Large intestine (tissue), 3 donors: ENCODE results near the gene CHST11. TPM values are rescaled to one million over a fixed set of nuclear protein-coding genes. Genes with fewer than 3 reads are reported as not detected.

ENCODE experiments used
- DNase-seq, 2 donors: peaks; one replicate each; pipeline versions ENCODE4 v3.0.0 to v3.0.0-alpha.2; 2013
- H3K27ac ChIP-seq: one replicate; pipeline ENCODE4 v1.5.1; 2013; ENCODE audit warnings: low read length
- H3K27me3 ChIP-seq: 2 replicates; pipeline ENCODE4 v1.6.1; 2013; ENCODE audit warnings: low read length; ENCODE audit not compliant: control insufficient read depth, insufficient read depth
- H3K36me3 ChIP-seq: 2 replicates; pipeline ENCODE4 v1.6.1; 2013; ENCODE audit warnings: low read length; ENCODE audit not compliant: control insufficient read depth, insufficient read depth
- H3K4me1 ChIP-seq: one replicate; pipeline ENCODE4 v1.6.1; 2013; ENCODE audit warnings: low read length; ENCODE audit not compliant: control insufficient read depth, insufficient read depth
- H3K4me3 ChIP-seq: one replicate; pipeline ENCODE4 v1.5.1; 2013; ENCODE audit warnings: low read length
- H3K9me3 ChIP-seq: one replicate; pipeline ENCODE4 v1.6.1; 2013; ENCODE audit warnings: mild to moderate bottlenecking, low read depth, low read length, moderate library complexity; ENCODE audit not compliant: control insufficient read depth
- WGBS: methylation state at CpG from one replicate; pipeline ENCODE4 v1.1.5; 2013; ENCODE audit warnings: low lambda C conversion rate; ENCODE audit not compliant: insufficient coverage; 5-methylcytosine and 5-hydroxymethylcytosine counted together
- polyA plus RNA-seq: library from polyadenylated mRNA; unstranded; fragments of 120-200 nt; gene quantifications from one replicate; pipeline ENCODE4 v1.2.1, GENCODE V29; 2013

The CHST11 gene
- polyA plus RNA-seq, 1 donor: 5.9 TPM

DNA sequence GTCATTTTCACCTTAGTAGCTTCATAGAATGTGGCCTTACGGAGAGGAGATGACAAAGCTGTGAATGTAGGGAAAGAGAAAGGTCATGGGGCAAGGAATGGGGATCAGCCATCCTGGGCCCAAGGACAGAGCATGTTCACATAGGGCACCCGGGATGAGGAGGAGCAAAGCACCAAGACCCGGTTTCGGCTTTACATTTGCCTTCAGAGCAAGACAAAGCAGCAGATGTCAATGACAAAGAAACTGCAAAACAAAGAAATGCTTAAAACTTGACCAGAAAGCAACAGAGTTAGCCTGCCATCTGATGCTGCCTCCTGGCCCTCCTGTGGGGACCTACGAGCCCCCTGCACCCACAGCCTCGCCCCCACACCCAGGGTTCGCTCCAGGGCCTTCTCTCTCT, 252.1 kb downstream of the CHST11 start:
- no peaks in the 10 kb centered on the region for H3K9me3 ChIP-seq
- H3K27me3 ChIP-seq: no peaks in the 10 kb centered on the region
- H3K36me3 ChIP-seq: no peaks in the 10 kb centered on the region
- H3K4me3 ChIP-seq: no peak overlapping the region
- no peak overlapping the region for H3K27ac ChIP-seq
- DNase-seq: no peak
- H3K4me1 ChIP-seq: no peaks in the 10 kb centered on the region
- no CpG with 5 or more reads among the region's 7 CpGs for WGBS

DNA sequence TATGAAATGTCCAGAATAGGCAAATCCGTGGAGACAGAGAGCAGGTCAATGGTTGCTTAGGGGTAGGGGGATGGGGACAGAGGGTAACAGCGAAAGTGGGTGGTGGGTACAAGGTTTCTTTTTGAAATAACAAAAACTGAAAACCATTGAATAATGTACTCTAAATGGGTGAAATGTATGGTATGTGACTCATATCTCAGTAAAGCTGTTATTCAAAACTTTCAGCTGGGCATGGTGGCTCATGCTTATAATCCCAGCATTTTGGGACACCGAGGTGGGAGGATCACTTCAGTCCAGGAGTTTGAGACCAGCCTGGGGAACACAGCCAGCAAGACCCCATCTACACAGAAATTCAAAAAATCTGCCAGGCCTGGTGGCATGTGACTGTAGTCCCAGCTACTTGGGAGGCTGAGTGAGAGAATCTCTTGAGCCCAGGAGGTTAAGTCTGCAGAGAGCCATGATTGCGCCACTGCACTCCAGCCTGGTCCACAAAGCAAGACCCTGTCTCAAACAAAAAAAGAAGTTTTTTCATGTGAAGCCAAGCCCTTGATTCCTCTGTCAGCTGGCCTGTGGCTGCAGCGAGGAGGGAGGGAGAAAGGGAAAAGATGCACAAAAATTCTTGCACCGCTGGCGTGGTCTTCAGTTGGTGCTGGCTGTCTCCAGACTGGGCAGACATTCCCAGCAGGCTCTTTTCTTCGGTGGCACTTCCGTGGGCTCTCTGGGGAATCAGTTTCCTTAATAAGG, 253.1 kb downstream of the CHST11 start:
- Histone ChIP-seq H3K27ac (no peak overlapping the region), H3K36me3 (no peaks in the 10 kb centered on the region), H3K27me3 (no peaks in the 10 kb centered on the region), H3K9me3 (no peaks in the 10 kb centered on the region), H3K4me3 (no peak overlapping the region), H3K4me1 (peaks cover 2% of the 10 kb centered on the region)
- DNase-seq: no peak
- WGBS: 100% methylated on average over 1 of the region's 9 CpGs

- Histone ChIP-seq H3K27me3 (no peaks in the 10 kb centered on the region), H3K27ac (no peak overlapping the region), H3K36me3 (no peaks in the 10 kb centered on the region), H3K4me1 (peaks cover 2% of the 10 kb centered on the region), H3K4me3 (no peak overlapping the region), H3K9me3 (no peaks in the 10 kb centered on the region)
- WGBS: 80% methylated on average over 1 of the region's 8 CpGs
- DNase-seq: no peak
These were observed 254.4 kb downstream of the CHST11 start for GRCh38 chr12:104710940-104711689.

- no peak overlapping the region for H3K4me3 ChIP-seq
- peaks cover 2% of the 10 kb centered on the region for H3K4me1 ChIP-seq
- no peaks in the 10 kb centered on the region for H3K36me3 ChIP-seq
- no peak for DNase-seq
- WGBS: no CpG with 5 or more reads among the region's 6 CpGs
- H3K27ac ChIP-seq: no peak overlapping the region
- H3K9me3 ChIP-seq: no peaks in the 10 kb centered on the region
- no peaks in the 10 kb centered on the region for H3K27me3 ChIP-seq
These were observed 255.7 kb downstream of the CHST11 start for GRCh38 chr12:104712477-104712876.

- peaks cover 2% of the 10 kb centered on the region for H3K4me1 ChIP-seq
- H3K27ac ChIP-seq: no peak overlapping the region
- no peak for DNase-seq
These were observed 256.2 kb downstream of the CHST11 start for GRCh38 chr12:104712968-104713367.

DNA sequence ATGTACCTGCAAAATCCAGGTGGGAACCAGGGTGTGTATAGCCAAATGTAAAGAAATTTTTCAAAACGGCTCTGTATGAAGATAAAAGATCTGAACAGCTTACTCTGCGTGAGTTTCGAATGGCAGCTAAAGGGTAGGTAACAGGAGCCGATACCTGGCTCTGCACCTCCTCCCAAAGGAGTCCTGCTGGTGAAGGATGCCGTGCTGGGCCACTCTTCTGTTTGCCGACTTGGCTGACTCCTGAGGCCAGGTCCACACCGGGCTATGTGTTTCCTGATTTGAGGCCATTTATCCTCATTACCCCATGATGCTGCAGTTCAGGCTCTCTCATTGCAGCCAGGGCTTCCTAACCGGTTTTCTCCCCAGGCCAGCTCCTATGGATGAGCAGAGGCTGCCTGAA, 256.7 kb downstream of the CHST11 start:
- no peaks in the 10 kb centered on the region for H3K27me3 ChIP-seq
- no peak overlapping the region for H3K4me3 ChIP-seq
- no peak for DNase-seq
- H3K36me3 ChIP-seq: no peaks in the 10 kb centered on the region
- no peak overlapping the region for H3K27ac ChIP-seq
- no peaks in the 10 kb centered on the region for H3K9me3 ChIP-seq
- WGBS: no CpG with 5 or more reads among the region's 8 CpGs
- H3K4me1 ChIP-seq: peaks cover 2% of the 10 kb centered on the region

More at GRCh38 chr12:104712968-104713367, 256.2 kb downstream of the CHST11 start:
- Histone ChIP-seq H3K4me3 (no peak overlapping the region), H3K36me3 (no peaks in the 10 kb centered on the region), H3K9me3 (no peaks in the 10 kb centered on the region), H3K27me3 (no peaks in the 10 kb centered on the region)
- WGBS: no CpG with 5 or more reads among the region's 5 CpGs

DNA sequence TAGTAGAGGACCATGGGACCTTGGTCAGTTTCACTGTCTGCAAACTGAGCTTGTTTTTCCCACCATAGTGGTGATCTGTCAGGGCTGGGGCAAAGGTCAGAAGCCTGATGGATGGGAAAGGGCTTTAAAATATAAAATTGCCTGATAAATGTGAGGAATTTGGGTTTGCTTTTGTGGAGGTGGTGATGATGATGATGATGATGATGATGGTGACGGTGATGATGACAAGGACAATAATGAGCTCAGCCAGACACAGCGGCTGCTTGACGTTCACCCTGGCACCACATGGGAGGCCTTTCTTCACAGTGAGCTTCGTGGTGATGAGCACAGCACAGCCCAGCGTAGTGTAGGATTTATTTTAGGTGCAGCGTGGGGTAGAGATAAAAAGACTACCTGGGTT, 257.6 kb downstream of the CHST11 start:
- no CpG with 5 or more reads among the region's 6 CpGs for WGBS
- DNase-seq: no peak
- Histone ChIP-seq H3K36me3 (no peaks in the 10 kb centered on the region), H3K4me3 (no peak overlapping the region), H3K4me1 (peaks cover 2% of the 10 kb centered on the region), H3K27ac (no peak overlapping the region), H3K9me3 (no peaks in the 10 kb centered on the region), H3K27me3 (no peaks in the 10 kb centered on the region)

GRCh38 chr12:104716172-104716571, 259.4 kb downstream of the CHST11 start:
- Histone ChIP-seq H3K36me3 (no peaks in the 10 kb centered on the region), H3K4me1 (peaks cover 2% of the 10 kb centered on the region), H3K27me3 (no peaks in the 10 kb centered on the region), H3K4me3 (no peak overlapping the region), H3K27ac (no peak overlapping the region), H3K9me3 (no peaks in the 10 kb centered on the region)
- 90% methylated on average over 2 of the region's 7 CpGs for WGBS
- no peak for DNase-seq

DNA sequence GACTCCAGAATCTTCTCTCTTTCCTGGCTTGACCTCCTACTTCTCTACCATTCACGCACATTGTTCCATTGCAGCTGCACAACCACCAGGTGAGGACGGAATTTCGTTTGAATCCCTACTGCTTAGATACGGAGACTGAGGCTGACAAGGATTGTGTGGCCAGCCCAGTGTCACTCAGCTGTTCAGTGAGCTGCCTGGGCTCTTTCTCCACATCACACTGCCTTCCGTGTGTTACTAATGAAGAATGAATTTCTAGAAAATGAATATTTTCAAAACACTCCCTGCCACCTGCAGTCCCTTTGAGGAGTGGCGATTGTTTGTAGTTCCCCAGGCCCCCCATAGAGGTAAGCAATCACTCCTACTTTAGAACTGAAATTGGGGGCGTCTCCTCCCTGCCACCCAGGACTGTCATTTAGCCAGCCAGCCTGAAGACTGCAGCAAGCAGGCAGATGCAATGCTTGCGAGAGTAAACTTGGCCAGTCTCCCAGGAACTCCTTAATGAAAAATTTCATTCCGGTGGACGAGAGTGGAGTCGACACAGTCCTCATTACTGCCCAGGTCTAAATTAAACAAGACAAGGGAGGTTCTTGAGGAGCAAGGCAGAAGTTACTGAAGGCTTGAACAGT, 261.7 kb downstream of the CHST11 start:
- no peak overlapping the region for H3K27ac ChIP-seq
- WGBS: 70% methylated on average over 3 of the region's 11 CpGs
- DNase-seq: no peak

GRCh38 chr12:104719700-104720338, 263.1 kb downstream of the CHST11 start:
- H3K27ac ChIP-seq: peak overlapping the region; percentile 46
- no peak for DNase-seq
- no peak overlapping the region for H3K4me3 ChIP-seq
- no peaks in the 10 kb centered on the region for H3K4me1 ChIP-seq
- no peaks in the 10 kb centered on the region for H3K36me3 ChIP-seq
- WGBS: no CpG with 5 or more reads among the region's 13 CpGs
- no peaks in the 10 kb centered on the region for H3K27me3 ChIP-seq
- no peaks in the 10 kb centered on the region for H3K9me3 ChIP-seq

More for the DNA sequence above, 261.7 kb downstream of the CHST11 start:
- Histone ChIP-seq H3K36me3 (no peaks in the 10 kb centered on the region), H3K9me3 (no peaks in the 10 kb centered on the region), H3K27me3 (no peaks in the 10 kb centered on the region), H3K4me1 (peaks cover 2% of the 10 kb centered on the region), H3K4me3 (no peak overlapping the region)
